Left kidney (tissue), 2 donors: ENCODE measurements around the gene ATP13A2. TPM values are rescaled to one million over a fixed set of nuclear protein-coding genes. Genes with fewer than 3 reads are reported as not detected.
"Not testable (repeated sequence)": the region's sequence is repeated elsewhere in the genome, so short reads cannot be mapped to it uniquely, and the experiment has no call there.

Source experiments
- DNase-seq: peaks from one replicate; pipeline ENCODE4 v3.0.0-alpha.2; 2013
- polyA plus RNA-seq: library from polyadenylated mRNA; unstranded; fragments of 120-200 nt; gene quantifications from one replicate; pipeline ENCODE4 v1.2.1, GENCODE V29; 2013; ENCODE audit not compliant: insufficient read length

Gene ATP13A2
- polyA plus RNA-seq, 1 donor: 30.4 TPM

DNA sequence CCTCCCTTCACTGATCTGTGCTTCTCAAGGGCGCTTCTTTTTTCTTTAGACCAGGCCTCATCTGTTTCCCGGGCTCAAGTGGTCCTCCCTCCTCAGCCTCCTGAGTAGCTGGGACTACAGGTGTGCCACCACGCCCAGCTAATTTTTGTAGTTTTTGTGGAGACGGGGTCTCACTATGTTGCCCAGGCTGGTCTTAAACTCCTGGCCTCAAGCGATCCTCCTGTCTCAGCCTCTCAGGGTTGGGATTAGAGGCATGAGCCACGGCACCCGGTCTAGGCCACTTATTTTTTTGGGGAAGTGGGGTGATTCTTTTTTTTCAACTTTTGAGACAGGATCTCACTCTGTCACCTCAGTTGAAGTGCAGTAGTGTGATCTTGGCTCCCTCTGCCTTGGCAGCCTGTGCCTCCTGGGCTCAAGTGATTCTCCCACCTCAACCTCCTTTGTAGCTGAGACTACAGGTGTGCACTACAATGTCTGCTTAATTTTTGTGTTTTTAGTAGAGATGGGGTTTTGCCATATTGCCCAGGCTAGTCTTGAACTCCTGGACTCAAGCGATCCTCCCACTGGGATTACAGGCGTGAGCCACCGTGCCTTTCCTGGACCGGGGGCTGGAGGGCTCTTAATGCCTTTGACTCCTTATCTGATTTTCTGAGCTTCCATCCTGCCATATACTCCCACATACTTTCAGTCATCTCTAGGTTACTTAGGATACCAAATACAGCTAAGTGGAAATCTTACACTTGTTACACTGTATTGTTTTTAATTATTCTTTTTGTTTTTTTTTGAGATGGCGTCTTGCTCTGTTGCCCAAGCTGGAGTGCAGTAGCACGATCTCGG, 50.2 kb downstream of the ATP13A2 start:
- DNase-seq: no peak

DNA sequence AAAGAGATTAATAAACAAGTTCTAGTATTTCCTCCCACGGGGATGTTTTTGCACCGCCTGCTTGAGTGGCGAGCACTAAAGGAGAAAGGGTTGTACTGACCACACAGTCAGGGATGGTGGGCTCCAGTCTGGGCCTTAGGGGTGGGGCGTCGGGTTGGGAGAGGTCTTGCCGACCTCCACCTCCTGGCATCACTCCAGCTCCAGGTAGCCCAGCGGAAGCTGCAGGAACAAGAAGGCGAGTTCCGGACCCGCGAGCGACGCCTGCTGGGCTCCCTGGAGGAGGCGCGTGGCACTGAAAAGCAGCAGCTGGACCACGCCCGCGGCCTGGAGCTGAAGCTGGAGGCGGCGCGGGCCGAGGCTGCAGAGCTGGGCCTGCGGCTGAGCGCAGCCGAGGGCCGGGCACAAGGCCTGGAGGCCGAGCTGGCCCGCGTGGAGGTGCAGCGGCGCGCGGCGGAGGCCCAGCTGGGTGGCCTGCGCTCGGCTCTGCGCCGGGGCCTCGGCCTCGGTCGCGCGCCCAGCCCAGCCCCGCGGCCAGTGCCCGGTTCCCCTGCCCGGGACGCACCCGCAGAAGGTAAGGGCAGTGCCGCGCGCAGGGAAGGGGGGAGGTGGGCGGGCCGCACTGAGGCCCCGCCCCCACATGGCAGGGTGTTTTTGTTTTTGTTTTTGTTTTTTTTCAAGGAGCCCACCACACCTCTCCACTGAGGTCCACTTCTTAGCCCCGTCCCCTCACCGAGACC, 51.0 kb downstream of the ATP13A2 start:
- peak; percentile 81 for DNase-seq

GRCh38 chr1:16958475-16958874, 53.3 kb downstream of the ATP13A2 start:
- no peak for DNase-seq

DNA sequence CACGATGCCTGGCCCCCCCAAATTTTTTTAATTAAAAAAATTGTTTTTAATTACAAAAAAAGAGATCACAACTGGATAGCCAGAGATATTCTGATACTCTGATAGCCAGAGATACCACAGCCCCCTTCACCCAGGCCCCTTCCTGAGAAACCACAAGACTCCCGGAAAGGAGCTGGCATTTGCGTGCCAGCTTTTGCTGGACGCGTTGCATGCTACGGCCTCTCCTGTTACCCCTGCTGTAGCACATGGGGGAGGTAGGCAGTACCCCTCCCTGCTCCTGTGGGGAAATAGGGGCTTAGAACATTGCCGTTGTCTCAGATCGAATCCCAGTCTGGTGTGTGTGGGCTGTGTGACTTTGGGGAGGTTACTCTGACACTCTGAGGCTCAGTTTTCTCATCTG, 54.0 kb downstream of the ATP13A2 start:
- no peak for DNase-seq

DNA sequence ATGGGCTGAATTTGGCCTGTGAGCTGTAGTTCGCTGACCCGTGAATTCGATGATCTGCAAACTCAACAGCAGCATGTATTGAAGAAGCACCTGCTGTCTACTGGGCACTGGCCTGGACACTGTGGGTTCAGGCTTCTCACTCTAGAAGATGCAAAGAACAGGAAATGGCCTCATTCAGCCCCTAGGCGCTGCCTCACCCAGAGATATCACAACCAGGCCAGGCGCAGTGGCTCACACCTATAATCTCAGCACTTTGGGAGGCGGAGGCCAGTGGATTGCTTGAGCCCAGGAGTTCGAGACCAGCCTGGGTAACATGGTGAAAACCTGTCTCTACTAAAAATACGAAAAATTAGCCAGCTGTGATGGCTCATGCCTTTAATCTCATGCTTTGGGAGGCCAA, 55.0 kb downstream of the ATP13A2 start:
- no peak for DNase-seq

DNA sequence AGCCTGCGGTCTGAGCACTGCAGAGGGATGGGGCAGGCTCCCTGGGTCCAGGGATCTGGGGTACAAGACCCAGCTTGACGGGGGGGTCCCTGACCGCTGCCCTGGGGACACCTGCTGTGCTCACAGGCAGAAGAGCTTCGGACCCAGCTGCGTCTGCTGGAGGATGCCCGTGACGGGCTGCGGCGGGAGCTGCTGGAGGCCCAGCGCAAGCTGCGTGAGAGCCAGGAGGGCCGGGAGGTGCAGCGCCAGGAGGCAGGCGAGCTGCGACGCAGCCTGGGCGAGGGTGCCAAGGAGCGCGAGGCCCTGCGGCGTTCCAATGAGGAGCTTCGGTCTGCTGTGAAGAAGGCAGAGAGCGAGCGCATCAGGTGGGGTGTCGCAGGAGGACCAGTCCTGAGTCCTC, 56.5 kb downstream of the ATP13A2 start:
- DNase-seq: no peak

- DNase-seq: no peak
Observed at GRCh38 chr1:16954579-16954978, 57.1 kb downstream of the ATP13A2 start.

GRCh38 chr1:16952376-16952775, 59.4 kb downstream of the ATP13A2 start:
- DNase-seq: not testable (repeated sequence)

GRCh38 chr1:16949026-16949425, 62.7 kb downstream of the ATP13A2 start:
- not testable (repeated sequence) for DNase-seq

GRCh38 chr1:16948282-16948891, 63.3 kb downstream of the ATP13A2 start:
- peak; percentile 32 for DNase-seq

GRCh38 chr1:16946646-16947045, 65.1 kb downstream of the ATP13A2 start:
- DNase-seq: no peak

DNA sequence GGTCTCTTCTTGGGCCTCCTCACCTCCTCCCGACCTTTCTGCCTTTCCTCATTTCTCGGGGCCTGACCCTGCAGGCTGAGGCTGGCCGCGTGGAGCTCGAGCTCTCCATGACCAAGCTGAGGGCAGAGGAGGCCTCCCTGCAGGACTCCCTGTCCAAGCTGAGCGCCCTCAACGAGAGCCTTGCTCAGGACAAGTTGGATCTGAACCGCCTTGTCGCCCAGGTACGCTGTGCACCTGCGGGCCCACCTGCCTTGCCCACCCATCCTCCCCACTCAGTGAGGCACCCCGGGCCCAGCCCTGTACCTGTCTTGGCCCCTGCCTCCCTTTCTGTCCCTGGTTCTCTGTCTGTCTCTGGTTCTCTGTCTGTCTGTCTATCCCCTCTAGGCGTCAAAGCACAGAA, 65.5 kb downstream of the ATP13A2 start:
- not testable (repeated sequence) for DNase-seq

GRCh38 chr1:16945512-16945911, 66.2 kb downstream of the ATP13A2 start:
- not testable (repeated sequence) for DNase-seq

GRCh38 chr1:16944038-16944437, 67.7 kb downstream of the ATP13A2 start:
- DNase-seq: no peak

DNA sequence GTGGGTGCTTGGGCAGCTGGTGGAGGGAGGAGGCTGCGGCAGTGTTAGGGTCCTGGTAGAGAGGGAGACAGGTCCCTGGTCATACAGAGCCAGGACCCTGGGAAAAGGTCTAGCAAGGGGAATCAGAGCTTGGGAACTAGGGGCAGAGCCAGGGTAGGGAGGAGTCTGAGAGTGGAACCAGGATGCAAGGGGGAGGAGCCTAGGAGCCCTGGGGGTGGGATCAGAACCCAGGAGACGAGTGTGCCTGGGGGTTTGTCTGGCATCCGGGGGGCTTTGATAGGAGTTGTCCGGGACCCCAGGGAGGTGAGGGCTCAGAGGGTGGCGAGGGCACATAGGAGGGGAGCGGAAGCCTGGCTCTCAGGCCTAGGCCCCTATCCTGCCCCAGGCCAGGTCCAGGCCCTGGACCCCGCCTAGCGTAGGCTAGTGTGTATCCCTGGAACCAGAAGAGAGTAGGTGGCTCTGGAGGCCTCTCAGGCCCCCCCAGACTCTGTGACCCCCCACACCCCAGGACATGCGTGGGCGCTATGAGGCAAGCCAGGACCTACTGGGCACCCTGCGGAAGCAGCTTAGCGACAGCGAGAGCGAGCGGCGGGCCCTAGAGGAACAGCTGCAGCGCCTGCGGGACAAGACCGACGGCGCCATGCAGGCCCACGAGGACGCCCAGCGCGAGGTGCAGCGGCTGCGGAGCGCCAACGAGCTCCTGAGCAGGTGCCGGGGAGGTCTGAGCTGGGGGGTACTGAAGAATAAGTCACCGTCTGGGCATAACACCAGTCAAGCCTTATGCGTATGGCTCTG, 72.1 kb downstream of the ATP13A2 start:
- not testable (repeated sequence) for DNase-seq

- DNase-seq: no peak
Observed at GRCh38 chr1:16938351-16939321, 73.1 kb downstream of the ATP13A2 start.

DNA sequence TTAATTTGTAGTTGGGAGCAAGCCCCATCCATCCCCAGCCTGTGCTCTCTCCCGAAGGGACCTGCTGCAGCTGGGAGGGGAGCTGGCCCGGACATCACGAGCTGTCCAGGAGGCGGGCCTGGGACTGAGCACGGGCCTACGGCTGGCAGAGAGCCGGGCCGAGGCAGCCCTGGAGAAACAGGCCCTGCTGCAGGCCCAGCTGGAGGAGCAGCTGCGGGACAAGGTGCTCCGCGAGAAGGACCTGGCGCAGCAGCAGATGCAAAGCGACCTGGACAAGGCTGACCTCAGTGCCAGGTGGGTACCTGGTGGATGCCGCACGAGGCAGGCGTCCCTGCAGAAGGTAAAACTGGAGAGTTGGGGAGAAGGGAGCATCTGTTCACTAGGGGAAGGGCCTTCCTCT, 75.1 kb downstream of the ATP13A2 start:
- DNase-seq: not testable (repeated sequence)
